ENCODE measurements around the gene PSG2. TPM values are rescaled to one million over a fixed set of nuclear protein-coding genes. Genes with fewer than 3 reads are reported as not detected.
"Not testable (repeated sequence)": the region's sequence is repeated elsewhere in the genome, so short reads cannot be mapped to it uniquely, and the experiment has no call there.

Gene PSG2
- total RNA-seq, 1 donor from 2014 or later, result not detected

- peaks cover 14% of the 10 kb centered on the region for H3K9me3 Mint-ChIP-seq (ENCODE audit: unreplicated experiment)
- not testable (repeated sequence) for H3K36me3 Mint-ChIP-seq (ENCODE audit: low read depth, unreplicated experiment); H3K4me1 Mint-ChIP-seq (ENCODE audit: unreplicated experiment); DNase-seq (ENCODE audit: low spot score); H3K27ac Mint-ChIP-seq (ENCODE audit: unreplicated experiment); H3K27me3 Mint-ChIP-seq (ENCODE audit: unreplicated experiment); H3K4me3 Mint-ChIP-seq (ENCODE audit: unreplicated experiment)
These were observed 32.6 kb upstream of the PSG2 start for GRCh38 chr19:43115064-43115463.

GRCh38 chr19:43114626-43115025, 32.1 kb upstream of the PSG2 start:
- H3K4me3 Mint-ChIP-seq (ENCODE audit: unreplicated experiment); DNase-seq (ENCODE audit: low spot score); H3K36me3 Mint-ChIP-seq (ENCODE audit: low read depth, unreplicated experiment); H3K27me3 Mint-ChIP-seq (ENCODE audit: unreplicated experiment); H3K4me1 Mint-ChIP-seq (ENCODE audit: unreplicated experiment); H3K27ac Mint-ChIP-seq (ENCODE audit: unreplicated experiment): not testable (repeated sequence)
- H3K9me3 Mint-ChIP-seq (ENCODE audit: unreplicated experiment), result peaks cover 14% of the 10 kb centered on the region

- H3K27ac Mint-ChIP-seq (ENCODE audit: unreplicated experiment); H3K4me3 Mint-ChIP-seq (ENCODE audit: unreplicated experiment); H3K9me3 Mint-ChIP-seq (ENCODE audit: unreplicated experiment); H3K4me1 Mint-ChIP-seq (ENCODE audit: unreplicated experiment); H3K27me3 Mint-ChIP-seq (ENCODE audit: unreplicated experiment); DNase-seq (ENCODE audit: low spot score): not testable (repeated sequence)
- peaks cover 10% of the 10 kb centered on the region for H3K36me3 Mint-ChIP-seq (ENCODE audit: low read depth, unreplicated experiment)
These were observed 24.9 kb upstream of the PSG2 start for GRCh38 chr19:43107401-43107800.

- no peaks in the 10 kb centered on the region for H3K4me1 Mint-ChIP-seq (ENCODE audit: unreplicated experiment)
- no peak for DNase-seq (ENCODE audit: low spot score)
- H3K9me3 Mint-ChIP-seq (ENCODE audit: unreplicated experiment), result peaks cover 9% of the 10 kb centered on the region
- H3K36me3 Mint-ChIP-seq (ENCODE audit: low read depth, unreplicated experiment), result peaks cover 10% of the 10 kb centered on the region
- TF ChIP-seq CTCF (IDR thresholded peaks at IDR 0.05; ENCODE audit: unreplicated experiment), result no peak
- H3K27ac Mint-ChIP-seq (ENCODE audit: unreplicated experiment), result no peak overlapping the region
- no peak overlapping the region for H3K4me3 Mint-ChIP-seq (ENCODE audit: unreplicated experiment)
- H3K27me3 Mint-ChIP-seq (ENCODE audit: unreplicated experiment), result no peaks in the 10 kb centered on the region
These were observed 23.0 kb upstream of the PSG2 start for GRCh38 chr19:43105496-43105895.

- H3K27ac Mint-ChIP-seq (ENCODE audit: unreplicated experiment); H3K4me1 Mint-ChIP-seq (ENCODE audit: unreplicated experiment); H3K27me3 Mint-ChIP-seq (ENCODE audit: unreplicated experiment); H3K4me3 Mint-ChIP-seq (ENCODE audit: unreplicated experiment); DNase-seq (ENCODE audit: low spot score); H3K9me3 Mint-ChIP-seq (ENCODE audit: unreplicated experiment): not testable (repeated sequence)
- H3K36me3 Mint-ChIP-seq (ENCODE audit: low read depth, unreplicated experiment), result peaks cover 10% of the 10 kb centered on the region
These were observed 21.8 kb upstream of the PSG2 start for GRCh38 chr19:43104215-43104850.

- TF ChIP-seq CTCF (IDR thresholded peaks at IDR 0.05; ENCODE audit: unreplicated experiment), result no peak
- Mint-ChIP-seq H3K27me3 (ENCODE audit: unreplicated experiment) (no peaks in the 10 kb centered on the region), H3K4me1 (ENCODE audit: unreplicated experiment) (no peaks in the 10 kb centered on the region), H3K4me3 (ENCODE audit: unreplicated experiment) (no peak overlapping the region), H3K36me3 (ENCODE audit: low read depth, unreplicated experiment) (peaks cover 10% of the 10 kb centered on the region), H3K9me3 (ENCODE audit: unreplicated experiment) (peaks cover 9% of the 10 kb centered on the region), H3K27ac (ENCODE audit: unreplicated experiment) (no peak overlapping the region)
- DNase-seq (ENCODE audit: low spot score), result no peak
These were observed 19.4 kb upstream of the PSG2 start for GRCh38 chr19:43101950-43102349.

- DNase-seq (ENCODE audit: low spot score); H3K4me3 Mint-ChIP-seq (ENCODE audit: unreplicated experiment); H3K27ac Mint-ChIP-seq (ENCODE audit: unreplicated experiment); H3K27me3 Mint-ChIP-seq (ENCODE audit: unreplicated experiment); H3K36me3 Mint-ChIP-seq (ENCODE audit: low read depth, unreplicated experiment); H3K4me1 Mint-ChIP-seq (ENCODE audit: unreplicated experiment); H3K9me3 Mint-ChIP-seq (ENCODE audit: unreplicated experiment): not testable (repeated sequence)
These were observed 15.9 kb upstream of the PSG2 start for GRCh38 chr19:43098416-43098815.

All from endothelial cell (in vitro differentiated cells).